Measurements from ENCODE around the gene SDHA. TPM values are rescaled to one million over a fixed set of nuclear protein-coding genes. Genes with fewer than 3 reads are reported as not detected.
"Not testable (repeated sequence)": the region's sequence is repeated elsewhere in the genome, so short reads cannot be mapped to it uniquely, and the experiment has no call there.

The SDHA gene
- total RNA-seq, 4 donors from 2014 or later, result 67.7 to 95.3 (median 78.3) TPM

DNA sequence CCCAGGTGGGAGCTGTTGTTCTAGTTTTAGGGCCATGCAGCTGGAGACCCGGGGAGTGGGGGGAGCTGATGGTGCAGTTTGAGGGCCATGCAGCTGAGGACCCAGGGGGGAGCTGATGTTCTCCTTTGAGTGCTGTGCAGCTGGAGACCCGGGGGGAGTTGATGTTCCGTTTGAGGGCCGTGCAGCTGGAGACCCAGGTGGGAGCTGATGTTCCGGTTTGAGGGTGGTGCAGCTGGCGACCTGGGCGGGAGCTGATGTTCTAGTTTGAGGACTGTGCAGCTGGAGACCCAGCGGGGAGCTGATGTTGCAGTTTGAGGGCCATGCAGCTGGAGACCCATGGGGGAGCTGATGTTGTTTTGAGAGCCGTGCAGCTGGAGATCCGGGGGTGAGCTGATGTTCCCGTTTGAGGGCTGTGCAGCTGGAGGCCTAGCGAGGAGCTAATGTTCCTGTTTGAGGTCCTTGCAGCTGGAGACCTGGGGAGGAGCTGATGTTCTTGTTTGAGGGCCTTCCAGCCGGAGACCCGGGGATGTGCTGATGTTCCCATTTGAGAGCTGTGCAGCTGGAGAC is 68.0 kb downstream of the SDHA start:
- DNase-seq (ENCODE audit: low spot score in 2 of 2), result no peak

DNA sequence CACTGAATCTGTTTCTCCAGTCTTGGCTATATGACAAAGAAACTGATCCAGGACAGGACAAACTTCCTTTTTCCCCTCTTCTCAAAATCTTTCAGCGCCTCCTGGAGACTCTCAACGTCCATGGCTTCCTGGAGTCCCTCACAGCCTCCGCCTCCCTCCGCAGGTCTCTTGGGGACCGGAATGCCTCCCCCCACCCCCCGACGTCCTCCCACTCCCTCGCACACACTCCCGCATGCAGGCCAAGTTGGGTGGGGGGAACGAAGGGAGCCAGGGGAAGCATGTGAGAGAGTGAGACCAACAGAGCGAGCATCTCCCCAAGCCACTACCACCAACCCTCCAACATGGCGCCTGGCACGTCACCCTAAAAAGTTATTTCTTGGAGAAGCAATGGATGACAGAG is 72.1 kb downstream of the SDHA start:
- H3K27me3 ChIP-seq; H3K9me3 ChIP-seq; H3K4me1 ChIP-seq; H3K27ac ChIP-seq; H3K4me3 ChIP-seq; DNase-seq (ENCODE audit: low spot score in 2 of 2): not testable (repeated sequence)
- WGBS, 2 donors, result 76 to 78% methylated on average over 13 of the region's 13 CpGs
- H3K36me3 ChIP-seq, result peaks cover 0 to 20% (median 0%) of the 10 kb centered on the region in 3 donors

More for the DNA sequence above, 68.0 kb downstream of the SDHA start:
- no peaks in the 10 kb centered on the region for H3K27me3 ChIP-seq
- peaks cover 0 to 42% (median 0%) of the 10 kb centered on the region in 3 donors for H3K36me3 ChIP-seq
- 78 to 80% methylated on average over 14 of the region's 14 CpGs for WGBS, 2 donors
- H3K4me1 ChIP-seq, result no peaks in the 10 kb centered on the region
- no peak overlapping the region for H3K27ac ChIP-seq
- TF ChIP-seq POLR2A (IDR thresholded peaks at IDR 0.05) (no peak), CTCF (IDR thresholded peaks at IDR 0.05) (no peak), EP300 (IDR thresholded peaks at IDR 0.05) (no peak)
- no peaks in the 10 kb centered on the region for H3K9me3 ChIP-seq
- H3K4me3 ChIP-seq, result no peak overlapping the region

DNA sequence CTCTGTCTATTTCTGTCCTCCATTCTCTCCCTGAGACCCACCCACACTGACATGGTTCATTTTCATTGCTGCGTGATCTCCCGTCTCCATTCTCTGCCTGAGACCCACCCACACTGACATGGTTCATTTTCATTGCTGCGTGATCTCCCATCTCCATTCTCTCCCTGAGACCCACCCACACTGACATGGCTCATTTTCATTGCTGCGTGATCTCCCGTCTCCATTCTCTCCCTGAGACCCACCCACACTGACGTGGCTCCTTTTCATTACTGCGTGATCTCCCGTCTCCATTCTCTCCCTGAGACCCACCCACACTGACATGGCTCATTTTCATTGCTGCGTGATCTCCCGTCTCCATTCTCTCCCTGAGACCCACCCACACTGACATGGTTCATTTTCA is 73.2 kb downstream of the SDHA start:
- not testable (repeated sequence) for H3K36me3 ChIP-seq; H3K27ac ChIP-seq; DNase-seq (ENCODE audit: low spot score in 2 of 2); H3K9me3 ChIP-seq; H3K27me3 ChIP-seq; H3K4me1 ChIP-seq; H3K4me3 ChIP-seq
- 80 to 83% methylated on average over 10 of the region's 10 CpGs for WGBS, 2 donors

GRCh38 chr5:294788-295187 is 76.7 kb downstream of the SDHA start:
- not testable (repeated sequence) for H3K27me3 ChIP-seq; H3K4me1 ChIP-seq; H3K27ac ChIP-seq; H3K4me3 ChIP-seq; H3K36me3 ChIP-seq; DNase-seq (ENCODE audit: low spot score in 2 of 2); H3K9me3 ChIP-seq
- WGBS, 2 donors, result 92 to 96% methylated on average over 17 of the region's 17 CpGs

- H3K36me3 ChIP-seq; H3K4me3 ChIP-seq; H3K27me3 ChIP-seq; H3K4me1 ChIP-seq; DNase-seq (ENCODE audit: low spot score in 2 of 2); H3K9me3 ChIP-seq; H3K27ac ChIP-seq: not testable (repeated sequence)
- WGBS, 2 donors, result 75 to 83% methylated on average over 10 of the region's 10 CpGs
These were observed 78.1 kb downstream of the SDHA start for GRCh38 chr5:296207-296606.

DNA sequence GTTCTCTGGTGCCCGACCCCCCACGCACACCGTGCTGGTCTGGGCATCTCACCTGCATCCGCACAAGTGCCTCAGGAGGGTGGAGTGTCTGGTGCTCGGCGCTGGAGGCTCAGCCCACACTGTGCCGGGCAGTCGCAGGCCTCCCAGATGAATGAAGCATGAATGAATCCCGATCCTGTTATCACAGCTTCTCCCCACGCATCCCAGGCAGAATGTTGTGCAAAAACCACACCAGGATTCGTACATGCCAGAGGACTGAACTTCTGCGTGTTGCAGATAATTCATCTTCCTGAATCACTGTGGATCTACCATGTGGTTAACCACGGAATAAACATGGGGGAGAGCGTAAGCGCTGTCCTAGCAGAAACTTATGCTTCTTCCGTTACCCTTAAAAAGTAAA is 78.8 kb downstream of the SDHA start:
- not testable (repeated sequence) for H3K27ac ChIP-seq; DNase-seq (ENCODE audit: low spot score in 2 of 2); H3K27me3 ChIP-seq; H3K4me1 ChIP-seq; H3K9me3 ChIP-seq; H3K36me3 ChIP-seq; H3K4me3 ChIP-seq
- WGBS, 2 donors, result 86% methylated on average over 16 of the region's 16 CpGs

DNA sequence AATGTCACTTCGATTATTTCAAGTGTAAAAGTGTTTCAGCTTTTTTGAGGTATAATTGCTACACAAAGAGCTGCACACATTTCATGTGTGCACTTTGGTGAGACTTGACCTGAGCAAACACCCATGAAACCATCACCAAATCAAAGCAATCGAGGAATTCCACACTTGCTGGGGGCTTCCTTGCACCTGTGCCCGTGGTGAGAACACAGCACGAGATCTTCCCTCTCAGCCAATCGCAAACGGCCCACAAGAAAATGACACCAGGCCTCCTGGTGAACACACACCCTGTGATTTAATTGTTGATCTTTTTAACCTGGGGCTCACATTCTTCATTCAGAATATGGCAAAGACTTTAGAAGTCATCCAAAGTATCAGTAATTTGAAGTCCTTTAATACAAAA is 79.3 kb downstream of the SDHA start:
- 76 to 85% methylated on average over 6 of the region's 6 CpGs for WGBS, 2 donors
- not testable (repeated sequence) for H3K4me1 ChIP-seq

GRCh38 chr5:297991-298736 is 80.0 kb downstream of the SDHA start:
- H3K9me3 ChIP-seq; H3K4me1 ChIP-seq; H3K27ac ChIP-seq; H3K27me3 ChIP-seq; H3K4me3 ChIP-seq; DNase-seq (ENCODE audit: low spot score in 2 of 2); H3K36me3 ChIP-seq: not testable (repeated sequence)
- WGBS, 2 donors, result 69 to 73% methylated on average over 9 to 12 of the region's 14 CpGs

More for the DNA sequence above, 79.3 kb downstream of the SDHA start:
- H3K36me3 ChIP-seq; DNase-seq (ENCODE audit: low spot score in 2 of 2); H3K27me3 ChIP-seq; H3K4me3 ChIP-seq; H3K9me3 ChIP-seq; H3K27ac ChIP-seq: not testable (repeated sequence)

DNA sequence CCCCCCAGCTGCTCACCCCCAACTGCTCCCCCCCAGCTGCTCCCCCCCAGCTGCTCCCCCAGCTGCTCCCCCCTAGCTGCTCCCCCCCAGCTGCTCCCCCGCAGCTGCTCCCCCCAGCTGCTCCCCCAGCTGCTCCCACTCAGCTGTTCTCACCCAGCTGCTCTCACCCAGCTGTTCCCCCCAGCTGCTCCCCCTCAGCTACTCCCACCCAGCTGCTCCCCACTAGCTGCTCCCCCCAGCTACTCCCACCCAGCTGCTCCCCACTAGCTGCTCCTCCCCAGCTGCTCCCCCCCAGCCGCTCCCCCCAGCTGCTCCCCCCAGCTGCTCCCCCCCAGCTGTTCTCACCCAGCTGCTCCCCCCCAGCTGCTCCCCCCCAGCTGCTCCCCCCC is 80.6 kb downstream of the SDHA start:
- no CpG with 5 or more reads among the region's 2 CpGs for WGBS, 2 donors
- no peaks in the 10 kb centered on the region for H3K27me3 ChIP-seq
- H3K27ac ChIP-seq, result no peak overlapping the region
- no peaks in the 10 kb centered on the region for H3K36me3 ChIP-seq
- DNase-seq (ENCODE audit: low spot score in 2 of 2), result no peak
- no peaks in the 10 kb centered on the region for H3K4me1 ChIP-seq
- TF ChIP-seq EP300 (IDR thresholded peaks at IDR 0.05), result no peak
- TF ChIP-seq POLR2A (IDR thresholded peaks at IDR 0.05), result no peak
- no peak for TF ChIP-seq CTCF (IDR thresholded peaks at IDR 0.05)
- H3K4me3 ChIP-seq, result no peak overlapping the region
- H3K9me3 ChIP-seq, result no peaks in the 10 kb centered on the region

GRCh38 chr5:299921-300320 is 81.8 kb downstream of the SDHA start:
- H3K9me3 ChIP-seq; H3K4me1 ChIP-seq; H3K27me3 ChIP-seq; DNase-seq (ENCODE audit: low spot score in 2 of 2); H3K4me3 ChIP-seq; H3K27ac ChIP-seq; H3K36me3 ChIP-seq: not testable (repeated sequence)
- WGBS, 2 donors, result 30 to 56% methylated on average over 2 to 3 of the region's 5 CpGs

DNA sequence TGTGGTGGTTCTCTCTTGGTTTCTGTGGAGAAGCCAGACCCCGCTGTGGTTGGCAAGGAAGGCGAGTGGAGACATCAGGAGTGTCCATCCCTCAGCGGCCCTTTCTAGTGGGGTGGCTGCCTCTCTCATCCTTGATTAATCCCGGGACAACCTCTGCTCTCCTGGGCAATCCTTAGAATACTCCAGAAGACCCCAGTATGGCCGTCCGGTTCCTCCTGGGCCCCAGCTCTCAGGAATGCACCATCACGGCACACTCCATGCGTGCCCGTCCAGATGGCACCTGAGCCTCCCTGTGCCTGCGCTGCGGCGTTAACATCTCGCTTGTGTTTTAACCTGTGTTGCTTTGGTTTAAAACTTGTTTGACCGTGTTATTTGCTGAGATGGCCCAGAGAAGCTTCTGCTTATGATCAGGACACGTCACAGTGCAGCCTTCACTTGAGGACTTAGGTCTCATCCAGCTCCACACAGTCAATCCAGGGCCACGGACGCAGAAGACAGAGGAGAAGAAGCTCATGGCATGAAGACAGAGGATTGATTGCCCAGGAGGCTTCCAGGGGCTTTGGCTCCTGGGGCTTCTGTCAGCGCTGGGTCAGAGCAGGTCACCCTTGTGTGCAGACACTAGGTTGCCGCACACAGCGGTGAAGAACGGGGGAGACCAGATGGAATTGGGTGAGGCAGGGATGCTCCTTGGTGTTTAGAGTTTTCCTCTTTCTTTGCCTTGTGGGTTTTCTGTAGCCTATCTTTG is 82.7 kb downstream of the SDHA start:
- H3K9me3 ChIP-seq; H3K4me1 ChIP-seq; H3K27me3 ChIP-seq; H3K27ac ChIP-seq; H3K4me3 ChIP-seq; DNase-seq (ENCODE audit: low spot score in 2 of 2): not testable (repeated sequence)
- 86 to 94% methylated on average over 19 to 21 of the region's 21 CpGs for WGBS, 2 donors
- H3K36me3 ChIP-seq, result peaks cover 0 to 11% (median 0%) of the 10 kb centered on the region in 3 donors
